ENCODE data around the gene TRRAP.

DNA sequence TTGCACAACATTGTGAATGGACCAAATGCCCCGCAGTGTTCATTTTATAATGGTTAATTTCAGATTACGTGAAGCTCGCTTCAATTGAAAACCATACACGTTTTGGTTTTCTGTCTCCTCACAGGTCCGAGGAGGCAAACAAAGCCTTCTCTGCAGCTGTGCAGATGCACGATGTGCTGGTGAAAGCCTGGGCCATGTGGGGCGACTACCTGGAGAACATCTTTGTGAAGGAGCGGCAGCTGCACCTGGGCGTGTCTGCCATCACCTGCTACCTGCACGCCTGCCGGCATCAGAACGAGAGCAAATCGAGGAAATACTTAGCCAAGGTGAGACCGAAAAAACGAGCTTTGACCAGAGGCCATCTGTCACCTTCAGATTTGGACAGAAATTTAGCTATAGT, 110.3 kb downstream of the TRRAP start:
- TF ChIP-seq ZNF221 (tag by site-specific recombination; IDR thresholded peaks at IDR 0.05; ENCODE audit: borderline replicate concordance) (no peak), IKZF3 (tag by site-specific recombination; IDR thresholded peaks at IDR 0.05) (no peak), ZNF274 (IDR thresholded peaks at IDR 0.05; ENCODE audit: low read length) (no peak), ZNF274 (tag by site-specific recombination; IDR thresholded peaks at IDR 0.05; ENCODE audit: borderline replicate concordance) (no peak), ZNF302 (tag by site-specific recombination; IDR thresholded peaks at IDR 0.05; ENCODE audit: low read depth) (no peak), REPIN1 (tag by site-specific recombination; IDR thresholded peaks at IDR 0.05; ENCODE audit: low read depth) (no peak), TCF7L2 (IDR thresholded peaks at IDR 0.05; ENCODE audit: borderline replicate concordance, low read depth, low read length) (no peak)
- TF ChIP-seq, protein P1, sequence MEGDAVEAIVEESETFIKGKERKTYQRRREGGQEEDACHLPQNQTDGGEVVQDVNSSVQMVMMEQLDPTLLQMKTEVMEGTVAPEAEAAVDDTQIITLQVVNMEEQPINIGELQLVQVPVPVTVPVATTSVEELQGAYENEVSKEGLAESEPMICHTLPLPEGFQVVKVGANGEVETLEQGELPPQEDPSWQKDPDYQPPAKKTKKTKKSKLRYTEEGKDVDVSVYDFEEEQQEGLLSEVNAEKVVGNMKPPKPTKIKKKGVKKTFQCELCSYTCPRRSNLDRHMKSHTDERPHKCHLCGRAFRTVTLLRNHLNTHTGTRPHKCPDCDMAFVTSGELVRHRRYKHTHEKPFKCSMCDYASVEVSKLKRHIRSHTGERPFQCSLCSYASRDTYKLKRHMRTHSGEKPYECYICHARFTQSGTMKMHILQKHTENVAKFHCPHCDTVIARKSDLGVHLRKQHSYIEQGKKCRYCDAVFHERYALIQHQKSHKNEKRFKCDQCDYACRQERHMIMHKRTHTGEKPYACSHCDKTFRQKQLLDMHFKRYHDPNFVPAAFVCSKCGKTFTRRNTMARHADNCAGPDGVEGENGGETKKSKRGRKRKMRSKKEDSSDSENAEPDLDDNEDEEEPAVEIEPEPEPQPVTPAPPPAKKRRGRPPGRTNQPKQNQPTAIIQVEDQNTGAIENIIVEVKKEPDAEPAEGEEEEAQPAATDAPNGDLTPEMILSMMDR (tag by site-specific recombination; IDR thresholded peaks at IDR 0.05) = no peak
- TF ChIP-seq, protein P2, sequence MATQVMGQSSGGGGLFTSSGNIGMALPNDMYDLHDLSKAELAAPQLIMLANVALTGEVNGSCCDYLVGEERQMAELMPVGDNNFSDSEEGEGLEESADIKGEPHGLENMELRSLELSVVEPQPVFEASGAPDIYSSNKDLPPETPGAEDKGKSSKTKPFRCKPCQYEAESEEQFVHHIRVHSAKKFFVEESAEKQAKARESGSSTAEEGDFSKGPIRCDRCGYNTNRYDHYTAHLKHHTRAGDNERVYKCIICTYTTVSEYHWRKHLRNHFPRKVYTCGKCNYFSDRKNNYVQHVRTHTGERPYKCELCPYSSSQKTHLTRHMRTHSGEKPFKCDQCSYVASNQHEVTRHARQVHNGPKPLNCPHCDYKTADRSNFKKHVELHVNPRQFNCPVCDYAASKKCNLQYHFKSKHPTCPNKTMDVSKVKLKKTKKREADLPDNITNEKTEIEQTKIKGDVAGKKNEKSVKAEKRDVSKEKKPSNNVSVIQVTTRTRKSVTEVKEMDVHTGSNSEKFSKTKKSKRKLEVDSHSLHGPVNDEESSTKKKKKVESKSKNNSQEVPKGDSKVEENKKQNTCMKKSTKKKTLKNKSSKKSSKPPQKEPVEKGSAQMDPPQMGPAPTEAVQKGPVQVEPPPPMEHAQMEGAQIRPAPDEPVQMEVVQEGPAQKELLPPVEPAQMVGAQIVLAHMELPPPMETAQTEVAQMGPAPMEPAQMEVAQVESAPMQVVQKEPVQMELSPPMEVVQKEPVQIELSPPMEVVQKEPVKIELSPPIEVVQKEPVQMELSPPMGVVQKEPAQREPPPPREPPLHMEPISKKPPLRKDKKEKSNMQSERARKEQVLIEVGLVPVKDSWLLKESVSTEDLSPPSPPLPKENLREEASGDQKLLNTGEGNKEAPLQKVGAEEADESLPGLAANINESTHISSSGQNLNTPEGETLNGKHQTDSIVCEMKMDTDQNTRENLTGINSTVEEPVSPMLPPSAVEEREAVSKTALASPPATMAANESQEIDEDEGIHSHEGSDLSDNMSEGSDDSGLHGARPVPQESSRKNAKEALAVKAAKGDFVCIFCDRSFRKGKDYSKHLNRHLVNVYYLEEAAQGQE (tag by site-specific recombination; IDR thresholded peaks at IDR 0.05) = no peak
- TF ChIP-seq, protein P3, sequence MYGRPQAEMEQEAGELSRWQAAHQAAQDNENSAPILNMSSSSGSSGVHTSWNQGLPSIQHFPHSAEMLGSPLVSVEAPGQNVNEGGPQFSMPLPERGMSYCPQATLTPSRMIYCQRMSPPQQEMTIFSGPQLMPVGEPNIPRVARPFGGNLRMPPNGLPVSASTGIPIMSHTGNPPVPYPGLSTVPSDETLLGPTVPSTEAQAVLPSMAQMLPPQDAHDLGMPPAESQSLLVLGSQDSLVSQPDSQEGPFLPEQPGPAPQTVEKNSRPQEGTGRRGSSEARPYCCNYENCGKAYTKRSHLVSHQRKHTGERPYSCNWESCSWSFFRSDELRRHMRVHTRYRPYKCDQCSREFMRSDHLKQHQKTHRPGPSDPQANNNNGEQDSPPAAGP (tag by site-specific recombination; IDR thresholded peaks at IDR 0.05) = no peak
- TF ChIP-seq, protein P4, sequence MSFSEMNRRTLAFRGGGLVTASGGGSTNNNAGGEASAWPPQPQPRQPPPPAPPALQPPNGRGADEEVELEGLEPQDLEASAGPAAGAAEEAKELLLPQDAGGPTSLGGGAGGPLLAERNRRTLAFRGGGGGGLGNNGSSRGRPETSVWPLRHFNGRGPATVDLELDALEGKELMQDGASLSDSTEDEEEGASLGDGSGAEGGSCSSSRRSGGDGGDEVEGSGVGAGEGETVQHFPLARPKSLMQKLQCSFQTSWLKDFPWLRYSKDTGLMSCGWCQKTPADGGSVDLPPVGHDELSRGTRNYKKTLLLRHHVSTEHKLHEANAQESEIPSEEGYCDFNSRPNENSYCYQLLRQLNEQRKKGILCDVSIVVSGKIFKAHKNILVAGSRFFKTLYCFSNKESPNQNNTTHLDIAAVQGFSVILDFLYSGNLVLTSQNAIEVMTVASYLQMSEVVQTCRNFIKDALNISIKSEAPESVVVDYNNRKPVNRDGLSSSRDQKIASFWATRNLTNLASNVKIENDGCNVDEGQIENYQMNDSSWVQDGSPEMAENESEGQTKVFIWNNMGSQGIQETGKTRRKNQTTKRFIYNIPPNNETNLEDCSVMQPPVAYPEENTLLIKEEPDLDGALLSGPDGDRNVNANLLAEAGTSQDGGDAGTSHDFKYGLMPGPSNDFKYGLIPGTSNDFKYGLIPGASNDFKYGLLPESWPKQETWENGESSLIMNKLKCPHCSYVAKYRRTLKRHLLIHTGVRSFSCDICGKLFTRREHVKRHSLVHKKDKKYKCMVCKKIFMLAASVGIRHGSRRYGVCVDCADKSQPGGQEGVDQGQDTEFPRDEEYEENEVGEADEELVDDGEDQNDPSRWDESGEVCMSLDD (tag by site-specific recombination; IDR thresholded peaks at IDR 0.05) = no peak

Data from HEK293 (cell line).